HG03097 (cell line): ENCODE measurements around the gene ATP6V0D1.

Experiments
- ATAC-seq: cut with Tn5 transposase; IDR thresholded peaks from one replicate; pipeline ENCODE4 v1.9.1; 2021; ENCODE audit not compliant: unreplicated experiment, low FRiP score

Gene ATP6V0D1

DNA sequence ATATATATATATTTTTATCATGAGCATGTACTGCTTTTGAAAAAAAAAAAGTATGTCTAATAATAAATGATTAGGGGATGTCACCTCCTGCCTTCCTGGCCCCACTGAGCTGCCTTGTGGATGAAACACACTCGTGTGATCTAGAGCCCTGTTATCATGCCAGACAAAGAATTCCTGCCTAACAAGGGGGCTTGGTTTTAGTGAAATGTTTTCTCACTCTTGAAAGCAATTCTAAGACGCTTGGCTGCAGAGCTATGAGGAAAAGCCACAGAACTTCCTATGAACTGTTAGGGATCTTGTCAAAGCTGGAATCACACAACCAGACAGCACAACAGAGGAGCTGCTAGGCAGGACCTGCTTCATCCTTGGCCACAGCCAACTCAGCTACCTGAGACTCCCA lies 68.7 kb downstream of the ATP6V0D1 start:
- ATAC-seq, result no peak

DNA sequence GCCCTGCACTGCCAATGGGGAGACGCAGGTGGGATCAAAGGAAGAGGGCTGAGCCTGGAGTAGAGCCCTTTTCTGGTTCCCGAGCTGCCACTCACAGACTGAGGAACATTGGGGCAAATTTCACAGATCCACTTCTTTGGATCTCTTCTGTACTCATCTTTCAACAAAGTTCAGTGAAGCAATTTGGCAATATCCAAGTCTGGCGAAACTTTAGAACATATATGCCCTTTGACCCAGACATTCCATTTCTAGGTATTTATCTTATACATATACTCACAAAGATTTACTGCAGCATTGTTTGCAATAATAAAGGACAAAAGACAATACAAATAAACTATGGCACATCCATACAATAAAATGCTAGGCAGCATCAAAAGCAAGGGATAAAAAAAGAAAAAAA lies 69.6 kb downstream of the ATP6V0D1 start:
- no peak for ATAC-seq

DNA sequence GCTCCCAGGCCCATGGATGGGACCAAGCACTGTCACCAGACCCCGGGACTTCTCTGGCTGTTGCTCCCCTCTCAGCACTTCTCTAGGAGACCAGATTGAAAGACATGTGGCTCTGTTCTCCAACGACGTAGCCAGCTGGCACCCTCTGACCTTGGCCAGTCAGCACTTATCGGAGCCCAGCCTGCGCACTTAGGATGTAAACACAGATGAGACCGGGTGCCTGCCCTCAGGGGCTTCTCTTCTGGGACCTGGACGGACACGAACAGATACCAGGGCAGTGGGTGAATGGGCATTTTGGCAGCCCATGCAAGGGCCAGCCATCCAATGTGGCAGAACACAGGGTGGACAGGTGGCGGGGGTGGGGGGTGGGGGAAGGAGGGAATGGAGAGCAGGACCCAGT lies 71.3 kb downstream of the ATP6V0D1 start:
- no peak for ATAC-seq

DNA sequence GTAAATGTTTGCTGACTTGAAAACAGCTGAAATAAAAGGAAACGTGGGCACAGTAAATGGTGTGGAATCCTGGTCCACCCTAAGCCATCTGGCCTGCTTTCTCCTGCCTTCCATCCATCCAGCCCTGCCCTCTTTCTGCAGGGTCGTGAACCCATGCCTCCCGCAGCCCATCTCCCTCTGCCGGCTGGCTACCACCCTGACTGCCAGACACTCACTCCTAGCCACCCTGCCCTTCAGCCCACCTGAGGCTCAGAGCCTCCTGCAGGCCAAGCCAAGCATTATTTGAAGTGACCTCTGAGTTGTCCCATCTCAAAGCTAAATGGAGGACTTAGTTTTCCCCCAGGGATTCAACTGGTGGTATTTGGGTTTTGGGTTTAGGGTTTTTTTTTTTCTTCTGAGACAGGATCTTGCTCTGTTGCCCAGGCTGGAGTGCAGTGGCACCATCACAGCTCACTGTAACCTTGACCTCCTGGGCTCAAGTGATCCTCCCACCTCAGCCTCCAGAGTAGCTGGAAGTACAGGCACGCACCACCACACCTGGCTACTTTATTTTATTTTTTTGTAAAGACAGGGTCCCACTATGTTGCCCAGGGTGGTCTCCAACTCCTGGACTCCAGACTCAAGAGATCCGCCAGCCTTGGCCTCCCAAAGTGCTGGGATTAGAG lies 73.0 kb downstream of the ATP6V0D1 start:
- ATAC-seq, result no peak

DNA sequence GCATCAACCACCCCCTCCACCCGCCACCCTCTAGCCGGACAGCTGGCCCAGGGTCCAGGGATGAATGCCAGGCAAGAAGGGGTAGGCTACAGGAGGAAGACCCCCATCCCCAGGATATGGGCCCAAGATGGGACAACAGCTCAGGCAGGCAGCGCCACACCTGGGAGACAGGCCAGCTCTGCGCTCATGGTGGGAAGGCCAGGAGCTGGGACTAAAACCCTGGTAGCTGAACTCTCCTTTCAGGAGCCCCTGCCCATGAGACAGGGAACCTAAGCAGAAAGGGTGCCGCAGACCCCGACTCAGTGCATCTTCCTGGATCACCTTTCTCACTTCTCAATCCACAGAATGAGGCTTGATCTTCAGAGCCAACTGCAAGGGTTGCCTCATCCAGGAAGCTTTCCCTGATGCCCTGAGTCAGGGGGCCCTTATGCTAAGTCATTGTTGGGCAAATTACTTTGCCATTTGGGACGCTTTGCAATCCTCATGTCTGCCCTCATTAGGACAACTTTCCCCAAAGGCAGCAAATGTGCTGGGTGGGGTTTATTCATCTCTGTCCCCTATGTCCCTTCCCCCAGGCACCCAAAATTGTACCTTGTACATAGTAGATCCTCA lies 73.7 kb downstream of the ATP6V0D1 start:
- no peak for ATAC-seq

DNA sequence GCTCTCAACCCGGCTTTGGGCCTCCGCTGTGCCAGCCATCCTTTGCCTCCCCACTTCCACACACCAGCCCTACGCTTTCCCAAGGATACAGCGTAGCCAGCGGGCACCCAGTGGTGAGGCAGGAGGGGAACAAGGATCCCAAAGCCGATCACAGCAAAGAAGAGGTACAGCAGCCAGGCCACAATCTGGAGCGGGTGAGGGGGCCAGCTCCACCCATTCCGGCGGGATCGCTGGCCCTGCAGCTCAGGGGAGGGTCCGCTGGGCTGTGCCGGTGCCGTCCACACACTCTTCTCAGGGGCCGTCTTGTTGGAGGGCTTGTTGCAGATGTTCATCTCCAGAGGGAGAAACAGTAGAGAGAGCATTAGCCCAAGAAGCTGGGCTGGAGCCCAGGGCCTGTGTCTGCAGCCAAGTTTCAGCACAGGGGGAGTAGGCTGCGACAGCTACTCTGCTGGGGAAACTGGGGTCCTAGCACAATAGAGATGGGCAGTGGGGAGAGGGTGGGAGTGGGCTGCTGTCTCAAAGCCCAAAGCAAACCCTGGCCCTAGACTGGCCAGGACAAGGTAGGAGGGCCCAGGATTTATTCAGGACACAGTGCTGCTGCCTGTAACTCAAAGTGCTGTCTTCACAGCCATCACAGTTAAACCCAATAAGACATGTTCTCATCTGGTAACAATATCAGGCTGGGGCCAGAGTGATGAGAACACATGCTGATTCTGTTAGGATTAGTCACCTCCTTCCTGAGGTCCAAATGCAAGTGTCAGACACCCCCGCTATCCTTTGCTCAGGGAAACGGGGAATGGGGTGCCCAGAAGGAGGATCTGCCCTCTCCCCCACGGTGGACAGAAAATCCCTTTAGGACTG lies 74.6 kb downstream of the ATP6V0D1 start:
- ATAC-seq, result no peak

DNA sequence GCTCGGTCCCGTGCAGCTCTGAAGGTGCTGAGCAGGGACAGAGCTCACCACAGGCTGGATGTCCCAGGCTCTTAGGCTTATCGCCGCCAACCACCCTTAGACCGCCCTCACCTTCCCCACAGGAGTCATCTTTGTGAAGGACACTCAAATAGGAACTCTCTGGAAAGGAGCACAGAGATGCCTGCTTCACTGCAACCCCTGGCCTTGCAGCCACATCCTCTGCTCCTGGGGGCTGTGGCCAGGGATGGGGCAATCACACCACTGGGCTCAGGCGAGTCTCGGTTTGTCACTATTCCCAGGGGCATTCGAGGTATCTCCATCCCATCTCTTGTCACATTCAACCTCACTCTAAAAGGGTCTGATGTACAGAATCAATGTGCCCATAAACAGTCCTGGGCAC lies 75.6 kb downstream of the ATP6V0D1 start:
- no peak for ATAC-seq

DNA sequence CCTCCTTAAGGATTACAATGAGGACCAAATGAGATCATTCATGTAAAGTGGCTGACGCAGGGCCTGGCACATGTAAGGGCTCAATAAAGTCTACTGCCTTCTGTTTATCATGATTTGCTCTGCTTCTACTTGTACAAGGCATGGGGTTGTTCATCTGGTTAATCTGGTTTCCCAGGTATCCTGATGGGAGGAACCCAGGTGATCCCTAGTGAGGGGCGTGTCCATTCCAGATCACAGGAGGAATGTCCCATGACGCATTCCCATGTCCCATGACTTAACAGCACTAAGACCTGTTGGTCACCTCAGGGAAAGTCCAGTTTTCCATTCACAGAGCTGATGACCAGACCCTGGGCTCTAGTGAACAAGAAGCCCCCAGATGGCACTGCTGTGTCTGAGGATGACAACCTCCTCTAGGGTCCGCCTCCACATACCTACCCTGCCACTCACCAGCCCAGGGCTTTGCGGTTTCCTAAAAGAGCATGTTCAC lies 76.2 kb downstream of the ATP6V0D1 start:
- no peak for ATAC-seq

DNA sequence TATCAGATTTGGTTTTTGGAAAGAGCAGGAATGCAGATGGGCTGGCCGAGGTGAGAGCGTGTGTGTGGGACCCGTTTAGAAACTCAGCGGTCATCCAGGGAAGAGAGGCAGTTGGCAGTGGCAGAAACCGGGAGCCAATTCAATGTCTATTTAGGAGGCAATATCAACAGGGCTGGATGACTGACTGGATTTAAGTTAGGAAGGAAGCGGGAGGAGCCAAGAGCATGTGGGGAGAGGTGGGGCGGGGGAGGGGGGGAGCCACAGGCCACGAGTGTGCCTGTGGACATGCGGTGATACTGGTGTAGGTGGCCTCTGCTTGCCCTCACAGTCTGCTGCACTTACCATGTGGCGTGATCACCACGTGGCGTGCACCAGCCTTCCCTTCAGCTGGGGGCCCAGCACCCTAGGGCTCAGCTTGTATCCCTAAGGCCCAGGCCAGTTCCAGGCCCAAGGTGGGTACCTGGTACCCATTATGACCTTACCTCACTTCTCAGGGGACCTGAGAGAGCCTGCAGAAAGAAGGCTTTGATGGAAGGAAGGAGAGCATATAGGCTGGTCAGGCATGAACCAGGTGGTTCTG lies 76.9 kb downstream of the ATP6V0D1 start:
- ATAC-seq, result no peak

DNA sequence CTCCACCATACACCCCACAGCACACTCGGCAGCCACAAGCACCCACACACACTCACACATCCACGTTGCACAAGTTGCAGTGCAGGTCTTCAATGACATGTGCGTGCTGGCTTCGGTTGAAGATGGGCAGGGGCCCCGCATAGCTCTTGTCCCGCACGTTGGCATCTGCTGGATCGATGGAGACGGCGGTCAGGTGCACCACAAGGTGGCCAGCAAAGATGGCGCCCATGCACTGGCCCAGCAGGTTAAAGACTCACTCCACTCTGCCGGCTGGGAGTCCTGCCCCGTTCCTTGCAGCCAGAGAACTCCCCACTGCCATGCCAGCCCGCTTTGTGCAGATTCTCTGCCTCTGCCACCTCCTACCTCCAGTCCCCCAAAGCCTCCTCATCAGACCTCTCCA lies 80.1 kb downstream of the ATP6V0D1 start:
- no peak for ATAC-seq

DNA sequence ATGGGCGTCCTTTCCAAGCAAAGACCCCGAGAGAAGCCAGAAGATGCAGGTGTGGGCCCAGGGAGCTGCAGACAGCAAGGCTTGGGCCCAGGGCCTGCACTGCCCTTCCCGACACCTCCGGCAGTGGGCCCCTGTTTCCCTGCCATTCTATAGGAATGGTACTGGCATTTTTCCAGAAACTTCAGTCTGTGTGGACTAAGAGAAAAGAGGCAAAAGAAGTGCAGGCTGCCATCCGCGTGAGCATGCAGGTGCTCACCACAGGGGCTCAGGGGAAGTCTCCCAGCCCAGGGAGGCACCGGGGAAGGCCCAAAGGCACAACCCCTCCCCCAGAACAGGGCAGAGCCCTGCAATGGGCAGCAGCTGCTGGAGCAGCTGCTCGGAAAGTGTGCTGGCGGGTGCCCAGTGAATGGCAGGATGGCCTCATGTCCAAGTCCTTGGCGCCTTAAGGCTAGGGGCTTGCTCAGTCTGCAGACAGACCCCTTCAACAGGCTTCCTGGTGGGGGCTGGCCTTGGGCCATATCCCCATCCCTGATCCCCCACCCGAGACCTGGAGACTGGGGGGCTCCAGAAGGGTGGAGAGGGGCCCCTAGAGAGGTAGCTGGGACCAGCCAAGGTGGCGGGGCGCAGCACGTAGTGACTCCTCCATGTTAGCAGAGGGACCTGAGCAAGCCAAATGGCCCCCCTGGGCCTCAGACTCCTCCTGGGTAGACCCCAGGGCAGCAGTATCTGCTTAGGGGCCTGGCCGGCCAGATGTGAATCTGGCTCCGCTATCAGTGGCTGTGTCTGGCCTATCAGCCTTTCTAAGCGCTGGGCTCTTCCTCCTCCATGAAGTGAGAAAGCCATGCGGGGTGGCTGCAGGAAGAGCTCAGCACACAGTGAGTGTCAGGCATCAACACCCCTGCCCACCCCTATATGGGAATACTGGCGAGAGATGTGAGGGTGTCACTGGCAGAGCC lies 80.9 kb downstream of the ATP6V0D1 start:
- ATAC-seq, result no peak

DNA sequence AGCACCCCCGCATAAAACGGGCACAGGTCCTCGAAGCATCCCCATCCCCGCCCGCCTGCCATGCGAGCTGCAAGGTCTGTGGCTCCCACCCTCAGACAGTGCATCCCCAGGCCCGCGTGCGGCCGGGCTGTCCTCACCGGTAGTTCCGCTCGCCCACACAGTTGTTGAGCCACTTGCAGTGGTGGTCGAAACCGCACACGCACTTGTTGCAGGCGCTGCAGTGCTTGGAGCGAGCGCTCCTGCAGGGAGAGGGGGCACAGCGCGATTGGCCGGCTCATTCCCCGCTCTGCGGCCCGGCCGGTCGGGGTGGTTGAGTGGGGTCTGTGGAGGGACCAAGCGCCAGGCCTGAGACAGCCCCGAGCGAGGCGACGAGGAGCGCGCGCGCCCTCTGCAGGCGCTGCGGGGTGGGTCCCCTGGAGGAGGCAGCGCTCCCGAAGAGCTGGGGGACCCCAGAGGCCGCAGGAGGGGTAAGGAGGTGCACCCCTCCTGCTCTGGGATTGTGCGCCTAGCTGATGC lies 81.7 kb downstream of the ATP6V0D1 start:
- no peak for ATAC-seq

DNA sequence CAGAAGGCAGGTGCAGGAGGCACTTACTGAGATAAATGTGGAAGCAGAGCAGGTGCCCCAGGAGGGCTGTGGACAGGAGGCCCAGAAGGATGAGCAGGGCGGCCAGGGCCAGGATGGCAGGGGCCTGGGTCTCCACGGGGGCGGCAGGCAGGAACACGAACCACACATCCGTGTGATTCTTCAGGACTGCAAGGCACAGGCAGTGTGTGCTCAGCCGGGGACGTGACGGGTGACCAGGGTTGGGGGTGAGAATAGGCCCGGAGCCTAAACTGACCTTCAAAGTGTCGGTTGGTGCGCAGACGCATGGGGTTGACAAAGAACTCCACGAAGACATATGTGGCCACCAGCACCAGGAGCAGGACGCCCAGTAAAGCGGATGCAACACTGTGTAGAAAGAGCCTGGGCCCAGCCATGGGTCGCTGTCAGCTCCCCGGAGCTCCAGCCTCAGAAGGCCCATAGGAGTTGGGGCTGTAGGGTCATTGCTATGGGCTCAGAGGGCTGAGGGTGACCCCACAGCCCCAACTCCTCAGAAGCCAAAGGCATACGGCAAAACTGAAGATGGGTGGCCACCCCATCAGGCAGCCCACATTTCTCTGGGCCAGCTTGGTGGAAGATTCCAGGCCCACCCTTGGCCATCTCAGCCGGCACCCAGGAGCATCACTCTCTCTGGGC lies 82.3 kb downstream of the ATP6V0D1 start:
- ATAC-seq, result no peak

DNA sequence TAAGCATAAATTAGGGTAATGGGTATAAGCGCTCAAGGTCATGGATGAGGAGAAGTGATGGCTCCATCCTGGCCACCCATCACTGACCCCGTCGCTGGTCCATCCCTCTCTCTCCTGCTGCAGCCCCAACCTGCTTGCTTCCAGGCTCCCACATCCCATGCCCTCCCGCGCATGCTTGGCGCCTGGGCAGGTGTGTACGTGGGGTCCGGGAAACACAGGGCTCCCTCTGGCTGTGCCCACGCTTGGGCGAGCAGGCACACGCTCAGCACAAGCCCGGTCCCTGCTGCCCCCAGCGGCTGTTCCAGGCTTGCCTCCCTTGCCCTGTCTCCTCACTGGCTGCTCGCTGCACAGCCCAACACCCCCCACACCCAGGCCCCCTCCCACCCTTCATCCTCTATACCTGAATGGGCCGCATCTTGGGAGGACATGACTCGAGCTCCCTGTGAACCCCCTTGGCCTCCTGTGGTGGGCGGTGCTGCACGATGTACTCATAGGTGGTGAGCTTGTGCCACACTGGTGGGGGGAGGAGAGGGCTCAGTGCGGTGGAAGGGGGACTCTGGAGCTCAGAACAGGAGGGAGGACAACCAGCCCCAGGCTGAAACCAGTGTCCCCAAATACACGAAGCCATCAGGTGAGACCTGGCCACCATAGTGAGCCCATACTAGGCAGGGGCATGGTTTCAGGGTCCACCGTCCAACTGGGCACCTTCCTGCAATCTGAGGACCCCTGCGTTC lies 83.0 kb downstream of the ATP6V0D1 start:
- ATAC-seq, result no peak

DNA sequence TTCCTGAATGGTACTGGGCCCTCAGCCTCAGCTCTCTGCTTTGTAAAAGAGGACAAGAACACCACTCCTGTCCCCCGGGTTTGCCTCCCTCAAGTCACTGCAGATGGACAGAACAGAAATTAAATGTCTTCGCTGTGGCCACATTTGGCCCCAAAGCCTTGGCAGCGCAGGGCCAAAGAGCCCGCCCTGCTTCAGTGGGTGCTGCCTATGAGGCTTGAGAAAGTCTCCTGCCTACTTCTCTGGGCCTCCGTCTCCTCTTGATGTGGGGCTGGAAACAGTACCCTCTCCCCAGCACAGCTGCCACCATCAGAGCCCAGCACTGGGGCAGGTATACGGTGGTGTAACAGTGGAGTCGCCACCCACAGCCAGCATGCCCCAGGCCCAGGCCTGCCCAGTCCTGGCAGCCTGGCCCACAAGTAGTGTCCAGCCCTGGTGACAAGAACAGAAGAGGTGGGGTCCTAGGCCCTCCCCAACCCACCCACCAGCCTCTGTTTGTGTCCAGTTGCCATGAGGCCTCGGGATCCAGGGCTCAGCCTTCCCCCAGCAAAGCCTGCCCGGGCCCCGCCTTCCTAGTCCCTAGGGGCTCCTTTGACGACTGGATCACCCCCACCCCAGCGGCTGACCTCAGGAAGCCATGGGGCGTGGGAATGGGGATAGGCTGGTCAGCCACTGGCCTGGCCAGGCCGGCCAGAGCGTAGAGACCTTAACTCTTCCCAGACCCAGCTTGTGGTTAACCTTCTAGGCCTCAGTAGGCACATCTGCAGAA lies 83.7 kb downstream of the ATP6V0D1 start:
- ATAC-seq, result no peak

DNA sequence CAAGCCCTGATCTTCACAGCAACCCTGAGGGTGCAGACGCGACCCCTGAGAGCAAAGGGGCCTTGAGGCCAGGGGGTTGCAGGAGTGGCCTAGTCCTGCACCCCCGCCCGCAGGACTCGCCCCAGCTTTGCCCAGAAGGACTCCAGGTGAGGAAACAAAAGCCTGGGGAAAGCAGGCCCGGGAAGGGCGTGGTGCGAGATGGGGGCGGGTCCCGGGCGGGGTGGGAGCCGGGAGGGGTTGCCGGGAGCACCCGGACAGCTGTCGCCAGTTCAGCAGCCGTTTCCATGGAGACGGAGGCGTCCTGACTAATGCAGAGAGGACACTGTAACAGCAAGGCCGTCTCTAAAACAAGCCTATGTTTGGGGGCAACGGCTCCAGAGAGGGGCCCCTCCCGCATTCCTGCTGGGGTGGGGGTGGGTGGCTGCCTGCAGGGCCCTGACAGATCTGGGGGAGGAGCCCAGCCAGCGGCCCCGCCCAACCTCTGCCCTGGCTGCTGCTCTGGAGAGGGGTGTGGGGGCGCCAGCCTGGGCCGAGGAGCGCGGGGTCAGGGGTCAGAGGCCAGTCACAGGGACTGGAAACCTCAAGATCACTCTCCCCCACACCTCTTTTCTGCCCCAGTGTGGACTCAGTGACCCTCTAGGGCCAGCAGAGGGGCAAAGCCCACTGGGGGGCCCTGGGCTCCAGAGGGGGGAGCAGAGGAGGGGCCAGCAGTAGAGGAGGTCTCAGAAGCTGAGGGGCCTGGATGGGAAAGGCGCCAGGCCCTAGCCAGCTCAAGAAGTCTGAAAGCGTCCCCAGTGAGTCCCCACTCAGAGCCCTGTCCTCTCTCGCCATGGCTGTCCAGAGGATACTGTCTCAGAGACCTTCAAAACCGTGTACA lies 84.6 kb downstream of the ATP6V0D1 start:
- ATAC-seq, result no peak
